ENCODE measurements around the gene BMP5. TPM values are rescaled to one million over a fixed set of nuclear protein-coding genes. Genes with fewer than 3 reads are reported as not detected.

Gene BMP5
- total and polyA plus RNA-seq, 10 of the 15 experiments (the other 5 are each of a cell fraction or from before 2014, with no cell fraction given): not detected

GRCh38 chr6:55868771-55869479 lies 6.5 kb downstream of the BMP5 start (continued):
- TF ChIP-seq REST (IDR thresholded peaks at IDR 0.05; ENCODE audit: low read depth, low read length) (no peak), SMAD1 (IDR thresholded peaks at IDR 0.05; ENCODE audit: low read depth, partially characterized antibody) (no peak), RAD21 (IDR thresholded peaks at IDR 0.05; ENCODE audit: insufficient read depth, low read depth, low read length) (no peak), KAT2A (conservative IDR thresholded peaks at IDR 0.05; ENCODE audit: control insufficient read depth, low read depth, low read length) (no peak), E4F1 (IDR thresholded peaks at IDR 0.05; ENCODE audit: borderline replicate concordance, partially characterized antibody) (no peak), CUX1 (IDR thresholded peaks at IDR 0.05; ENCODE audit: insufficient replicate concordance, low read depth, low read length) (peak; percentile 48), IKZF1 (conservative IDR thresholded peaks at IDR 0.05) (peak; percentile 94), KLF5 (IDR thresholded peaks at IDR 0.05; ENCODE audit: partially characterized antibody) (no peak), BRCA1 (IDR thresholded peaks at IDR 0.05; ENCODE audit: low read depth, low read length) (no peak), YBX1 (IDR thresholded peaks at IDR 0.05) (no peak), CHD2 (IDR thresholded peaks at IDR 0.05; ENCODE audit: borderline replicate concordance, low read depth, low read length) (peak; percentile 79), CREM (IDR thresholded peaks at IDR 0.05; ENCODE audit: low read depth) (peak; percentile 92), TCF12 (IDR thresholded peaks at IDR 0.05; ENCODE audit: low read depth, low read length) (peak; percentile 62), CEBPZ (IDR thresholded peaks at IDR 0.05; ENCODE audit: low read depth, low read length) (no peak), POU2F2 (IDR thresholded peaks at IDR 0.05; ENCODE audit: borderline replicate concordance, low read depth, low read length) (peak; percentile 60; the same call in 1 of the 3 replicates)

All from GM12878 (cell line).